Urinary bladder (tissue), 4 donors: ENCODE data around the gene UBTFL1. TPM values are rescaled to one million over a fixed set of nuclear protein-coding genes. Genes with fewer than 3 reads are reported as not detected.

ENCODE experiments used
- DNase-seq: peaks from one replicate; pipeline ENCODE4 v3.0.0-alpha.2; 2015; ENCODE audit errors: extremely low spot score
- H3K27ac ChIP-seq: one replicate; pipeline ENCODE4 v1.5.1; 2013; ENCODE audit warnings: low read depth, mild to moderate bottlenecking, moderate library complexity
- H3K36me3 ChIP-seq: one replicate; pipeline ENCODE4 v1.6.1; 2013; ENCODE audit warnings: mild to moderate bottlenecking, moderate library complexity; ENCODE audit not compliant: insufficient read depth
- H3K4me1 ChIP-seq: one replicate; pipeline ENCODE4 v1.6.1; 2013; ENCODE audit warnings: mild to moderate bottlenecking, moderate library complexity; ENCODE audit not compliant: insufficient read depth
- H3K4me3 ChIP-seq: one replicate; pipeline ENCODE4 v1.5.1; 2013; ENCODE audit warnings: low read depth, low read length
- WGBS: extraction: QIAGEN DNeasy Blood & Tissue Kit; methylation state at CpG from one replicate; pipeline ENCODE4 v1.1.7; 2013; 5-methylcytosine and 5-hydroxymethylcytosine counted together
- polyA plus RNA-seq: library from polyadenylated mRNA; stranded (reverse); fragments of 200-250 nt; gene quantifications from one replicate; pipeline ENCODE4 v1.2.3, GENCODE V29; 2013
- small RNA-seq: library from RNA; depleted of rRNA; stranded (forward); fragments of <200 nt; gene quantifications from one replicate; pipeline ENCODE3, GENCODE V24; 2014
- total RNA-seq: library from RNA; depleted of rRNA; stranded (reverse); fragments of >200 nt; gene quantifications from one replicate; pipeline ENCODE4 v1.2.3, GENCODE V29; 2014
- donor health status: healthy with polysubstance abuse.
- donor health status: healthy.

Gene UBTFL1
- total and polyA plus RNA-seq, 2 donors: not detected

GRCh38 chr11:90134478-90135003, 48.8 kb downstream of the UBTFL1 start, which contains the start of gene NAALAD2:
NAALAD2 (plus strand) TSS chr11:90134663; CDS start chr11:90134759, 96 bp downstream.
- no peak within 1 kb of the TSS for H3K27ac ChIP-seq
- H3K36me3 ChIP-seq: no peaks in the 10 kb centered on the region
- peak; percentile 28 for DNase-seq
- peak within 1 kb of the TSS; percentile 56 for H3K4me3 ChIP-seq
- WGBS: 1% methylated on average over 25 of the region's 25 CpGs
- no peaks in the 10 kb centered on the region for H3K4me1 ChIP-seq

GRCh38 chr11:90135016-90135415, 49.3 kb downstream of the UBTFL1 start:
- WGBS: 2% methylated on average over 5 of the region's 5 CpGs
- Histone ChIP-seq H3K4me3 (peak overlapping the region; percentile 56), H3K36me3 (no peaks in the 10 kb centered on the region), H3K4me1 (no peaks in the 10 kb centered on the region), H3K27ac (no peak overlapping the region)
- DNase-seq: no peak

Small RNAs within 50 kb of the gene (small RNA-seq; reads per million reads assigned to genes)
- gene AP000827.1: not detected
- gene RF00275: not detected

Other genes starting within 250 kb of the UBTFL1 start
- gene TRIM64B, start 207.5 kb upstream of the UBTFL1 start, total RNA-seq: not detected
- gene TRIM64B, start 207.5 kb upstream of the UBTFL1 start, polyA plus RNA-seq: not detected
- gene TRIM49D1, start 163.7 kb upstream of the UBTFL1 start, total RNA-seq: not detected
- gene TRIM49D1, start 163.7 kb upstream of the UBTFL1 start, polyA plus RNA-seq: not detected
- gene TRIM49D2, start 161.9 kb upstream of the UBTFL1 start, total RNA-seq: not detected
- not detected for gene TRIM49D2, start 161.9 kb upstream of the UBTFL1 start, polyA plus RNA-seq
- not detected for gene TRIM64, start 119.9 kb upstream of the UBTFL1 start, total RNA-seq
- not detected for gene TRIM64, start 119.9 kb upstream of the UBTFL1 start, polyA plus RNA-seq
- not detected for gene TRIM49C, start 54.8 kb upstream of the UBTFL1 start, total RNA-seq
- gene TRIM49C, start 54.8 kb upstream of the UBTFL1 start, polyA plus RNA-seq: not detected
- gene NAALAD2, start 48.7 kb downstream of the UBTFL1 start, total RNA-seq: 49.1 TPM
- gene NAALAD2, start 48.7 kb downstream of the UBTFL1 start, polyA plus RNA-seq: 1.7 TPM
- 50.1 TPM for gene CHORDC1, start 137.1 kb downstream of the UBTFL1 start, total RNA-seq
- 24.0 TPM for gene CHORDC1, start 137.1 kb downstream of the UBTFL1 start, polyA plus RNA-seq